Ureter (tissue), 1 donor: ENCODE measurements around the gene FNDC1. TPM values are rescaled to one million over a fixed set of nuclear protein-coding genes. Genes with fewer than 3 reads are reported as not detected.

Experiments used
- DNase-seq: peaks from one replicate; pipeline ENCODE4 v3.0.0-alpha.2; 2020; ENCODE audit warnings: low spot score
- total RNA-seq: library from RNA; stranded (reverse); gene quantifications from one replicate; pipeline ENCODE4 v1.2.4, GENCODE V29; 2023
- donor health status: DM: yes; HTN: yes; CAD: no.

The FNDC1 gene
- total RNA-seq, 1 donor from 2014 or later = 0.26 TPM

DNA sequence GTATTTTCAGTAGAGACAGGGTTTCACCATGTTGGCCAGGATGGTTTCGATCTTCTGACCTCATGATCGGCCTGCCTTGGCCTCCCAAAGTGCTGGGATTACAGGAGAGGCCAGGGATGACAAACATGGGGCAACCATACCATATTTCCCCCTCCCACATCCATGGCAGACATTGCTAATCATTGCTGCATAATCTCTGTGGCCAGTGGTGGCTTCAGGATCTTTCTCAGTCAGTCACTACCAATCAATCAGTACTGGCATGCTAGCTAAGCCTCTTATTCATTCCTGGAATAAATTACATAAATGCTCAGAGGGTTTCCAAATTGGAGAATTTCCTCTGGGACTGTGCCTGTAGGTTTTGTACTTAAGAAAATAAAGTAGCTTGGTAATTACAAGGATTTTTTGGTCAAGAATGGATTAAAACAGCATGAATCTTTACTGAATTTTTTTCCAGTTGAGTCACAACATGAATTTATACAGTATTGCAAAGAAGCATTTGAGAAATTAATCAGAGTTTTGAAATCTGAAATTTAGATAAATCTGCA, 138.1 kb downstream of the FNDC1 start:
- no peak for DNase-seq

DNA sequence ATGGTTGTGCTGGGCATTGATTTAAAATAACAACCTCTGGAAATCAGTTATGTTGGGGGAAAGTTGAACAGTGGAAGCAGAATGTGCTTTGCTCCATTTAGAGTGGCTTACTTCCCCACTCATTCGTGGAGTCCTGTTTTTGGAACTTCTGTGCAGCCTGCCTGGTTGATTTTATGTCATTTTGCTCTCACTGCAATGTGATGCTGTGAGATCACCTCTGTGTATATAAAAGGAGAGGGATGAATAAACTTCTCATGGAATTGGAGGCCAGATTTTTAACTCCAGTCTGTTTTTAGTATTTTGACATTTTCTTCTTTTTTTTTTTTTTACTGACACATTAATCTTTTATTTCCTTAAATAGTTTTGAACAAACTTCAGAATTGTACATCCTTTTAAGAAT, 139.0 kb downstream of the FNDC1 start:
- no peak for DNase-seq

DNA sequence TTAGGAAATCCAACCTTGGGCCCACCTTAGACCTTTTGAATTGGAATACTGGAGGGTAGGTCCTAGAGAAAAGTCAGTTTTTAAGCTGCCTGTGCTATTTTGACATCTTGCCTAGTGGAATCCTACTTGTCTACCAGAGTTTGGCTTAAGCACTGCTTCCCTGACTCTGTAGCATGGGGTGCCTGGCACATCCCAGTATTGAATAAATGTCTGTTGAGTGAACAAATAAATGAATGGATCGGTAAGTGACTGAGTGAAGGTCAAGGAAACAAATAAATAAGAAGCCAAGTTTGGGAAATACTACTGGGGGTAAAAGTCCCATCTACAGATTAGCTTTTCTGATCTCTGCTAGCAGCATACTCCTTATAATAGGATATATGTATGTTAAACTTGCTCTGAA, 140.5 kb downstream of the FNDC1 start:
- no peak for DNase-seq

- DNase-seq = no peak
Observed at GRCh38 chr6:159311618-159312017, 142.4 kb downstream of the FNDC1 start.

- no peak for DNase-seq
Observed at GRCh38 chr6:159312206-159312605, 143.0 kb downstream of the FNDC1 start.

DNA sequence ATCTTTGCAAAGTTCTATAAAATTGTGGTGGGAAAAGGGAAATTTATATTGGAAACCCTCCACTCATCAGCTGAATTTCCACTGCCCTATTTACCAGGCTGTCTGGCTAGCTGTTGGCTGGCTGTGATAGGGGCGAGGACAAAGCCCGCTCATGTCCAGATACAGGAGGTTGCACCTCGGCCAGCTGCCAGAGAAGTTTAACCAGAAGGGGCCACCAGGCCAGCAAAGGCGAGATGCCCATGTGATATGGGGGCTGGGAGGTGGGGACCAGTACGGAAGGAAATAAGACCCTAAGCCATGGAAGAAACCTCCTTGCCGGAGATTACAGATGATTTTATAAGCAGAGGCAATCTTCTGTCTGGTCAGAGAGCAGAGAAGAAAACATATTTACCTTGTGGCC, 143.8 kb downstream of the FNDC1 start:
- DNase-seq = no peak

DNA sequence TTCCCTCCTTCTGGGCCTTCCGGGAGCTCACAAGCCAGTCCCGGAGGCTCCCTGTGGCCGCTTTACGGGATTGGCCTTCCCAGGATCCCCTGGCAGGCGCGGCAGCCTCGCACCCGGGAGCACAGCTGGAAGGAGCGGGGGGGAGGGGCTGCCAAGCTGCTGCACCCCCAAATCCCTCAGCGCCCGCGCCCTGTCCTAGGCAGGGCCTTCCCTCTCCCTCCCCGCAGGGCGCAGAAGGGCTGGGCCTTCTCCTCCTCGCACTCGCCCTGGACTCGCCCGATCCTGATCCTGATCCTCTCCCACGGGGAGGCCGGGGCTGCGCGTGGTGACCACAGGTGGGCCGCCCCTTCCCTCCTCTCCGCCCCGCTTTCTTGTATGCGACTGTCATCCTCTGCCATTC, 146.4 kb downstream of the FNDC1 start:
- no peak for DNase-seq

- DNase-seq = no peak
Observed at GRCh38 chr6:159317430-159317829, 148.2 kb downstream of the FNDC1 start.

DNA sequence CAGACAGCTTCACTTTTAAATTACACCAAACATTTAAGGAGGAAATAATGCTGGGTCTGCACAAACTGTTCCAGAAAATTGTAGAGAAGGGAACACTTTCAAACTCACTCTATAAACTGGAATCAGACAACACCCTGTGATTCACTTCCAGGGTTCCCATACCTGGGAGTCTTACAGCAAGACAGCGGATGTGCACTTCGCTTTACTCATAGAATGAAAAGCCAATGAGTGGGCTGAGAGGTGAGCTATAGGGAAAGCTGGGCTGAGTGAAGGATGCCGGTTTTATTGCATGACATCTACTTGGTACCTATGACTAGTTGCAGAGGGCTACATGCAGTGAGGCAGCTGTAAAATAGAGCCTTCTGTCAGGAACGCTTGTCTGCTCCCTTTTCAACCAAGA, 152.1 kb downstream of the FNDC1 start:
- DNase-seq = no peak

Other genes with a start within 250 kb of the FNDC1 start
- 15.0 TPM for gene RSPH3, start 169.2 kb upstream of the FNDC1 start, total RNA-seq
- gene TAGAP, start 124.4 kb upstream of the FNDC1 start, total RNA-seq = 4.9 TPM